GM18517 (cell line): ENCODE data around the gene TAOK1.
"Not testable (repeated sequence)": the region's sequence is repeated elsewhere in the genome, so short reads cannot be mapped to it uniquely, and the experiment has no call there.

Experiments used
- ATAC-seq: cut with Tn5 transposase; IDR thresholded peaks from one replicate; pipeline ENCODE4 v1.9.1; 2021; ENCODE audit warnings: mild to moderate bottlenecking, moderate library complexity; ENCODE audit not compliant: unreplicated experiment

Gene TAOK1

GRCh38 chr17:29443041-29443739, 53.0 kb downstream of the TAOK1 start:
- ATAC-seq, result no peak

GRCh38 chr17:29444589-29444988, 54.4 kb downstream of the TAOK1 start:
- no peak for ATAC-seq

- ATAC-seq, result no peak
Measured at GRCh38 chr17:29445844-29446243, 55.7 kb downstream of the TAOK1 start.

GRCh38 chr17:29449865-29450671, 59.9 kb downstream of the TAOK1 start:
- ATAC-seq, result no peak

GRCh38 chr17:29451121-29451742, 61.1 kb downstream of the TAOK1 start:
- ATAC-seq, result no peak

- ATAC-seq, result no peak
Measured at GRCh38 chr17:29458066-29458465, 67.9 kb downstream of the TAOK1 start.

GRCh38 chr17:29461483-29462206, 71.5 kb downstream of the TAOK1 start:
- ATAC-seq, result no peak

GRCh38 chr17:29469276-29469675, 79.1 kb downstream of the TAOK1 start:
- ATAC-seq, result no peak

GRCh38 chr17:29473437-29473836, 83.3 kb downstream of the TAOK1 start:
- not testable (repeated sequence) for ATAC-seq

GRCh38 chr17:29474297-29474696, 84.1 kb downstream of the TAOK1 start:
- no peak for ATAC-seq

- ATAC-seq, result no peak
Measured at GRCh38 chr17:29475891-29476290, 85.7 kb downstream of the TAOK1 start.

- not testable (repeated sequence) for ATAC-seq
Measured at GRCh38 chr17:29480249-29480928, 90.2 kb downstream of the TAOK1 start.

- ATAC-seq, result no peak
Measured at GRCh38 chr17:29483503-29483902, 93.3 kb downstream of the TAOK1 start.

- no peak for ATAC-seq
Measured at GRCh38 chr17:29495011-29495410, 104.8 kb downstream of the TAOK1 start.

GRCh38 chr17:29504711-29505110, 114.5 kb downstream of the TAOK1 start:
- no peak for ATAC-seq

- no peak for ATAC-seq
Measured at GRCh38 chr17:29505836-29506235, 115.7 kb downstream of the TAOK1 start.

GRCh38 chr17:29510953-29511352, 120.8 kb downstream of the TAOK1 start:
- no peak for ATAC-seq

GRCh38 chr17:29514792-29515191, 124.6 kb downstream of the TAOK1 start:
- ATAC-seq, result no peak

- no peak for ATAC-seq
Measured at GRCh38 chr17:29518359-29518758, 128.2 kb downstream of the TAOK1 start.

- ATAC-seq, result no peak
Measured at GRCh38 chr17:29524692-29525091, 134.5 kb downstream of the TAOK1 start.

GRCh38 chr17:29526322-29526721, 136.2 kb downstream of the TAOK1 start:
- no peak for ATAC-seq
